ENCODE data around the gene TRIM74.
"Not testable (repeated sequence)": the region's sequence is repeated elsewhere in the genome, so short reads cannot be mapped to it uniquely, and the experiment has no call there.

- not testable (repeated sequence) for TF ChIP-seq CTCF (IDR thresholded peaks at IDR 0.05; ENCODE audit: insufficient read depth, low read length, poor library complexity, severe bottlenecking); EZH2phosphoT487 (conservative IDR thresholded peaks at IDR 0.05; ENCODE audit: low read length)
Measured at GRCh38 chr7:72942956-72943355, 26.3 kb downstream of the TRIM74 start.
